Measurements from ENCODE around the gene LACRT.
A peak's percentile ranks its signal among the peaks of the same experiment; 100 is the strongest.
"Not testable (repeated sequence)": the region's sequence is repeated elsewhere in the genome, so short reads cannot be mapped to it uniquely, and the experiment has no call there.

The LACRT gene

DNA sequence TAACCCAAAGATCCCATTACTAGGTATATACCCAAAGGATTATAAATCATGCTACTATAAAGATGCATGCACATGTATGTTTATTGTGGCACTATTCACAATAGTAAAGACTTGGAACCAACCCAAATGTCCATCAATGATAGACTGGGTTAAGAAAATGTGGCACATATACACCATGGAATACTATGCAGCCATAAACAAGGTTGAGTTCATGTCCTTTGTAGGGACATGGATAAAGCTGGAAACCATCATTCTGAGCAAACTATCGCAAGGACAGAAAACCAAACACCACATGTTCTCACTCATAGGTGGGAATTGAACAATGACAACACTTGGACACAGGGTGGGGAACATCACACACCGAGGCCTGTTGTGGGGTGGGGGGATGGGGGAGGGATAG, 4.4 kb upstream of the LACRT start:
- not testable (repeated sequence) for DNase-seq (ENCODE audit: low spot score)

DNA sequence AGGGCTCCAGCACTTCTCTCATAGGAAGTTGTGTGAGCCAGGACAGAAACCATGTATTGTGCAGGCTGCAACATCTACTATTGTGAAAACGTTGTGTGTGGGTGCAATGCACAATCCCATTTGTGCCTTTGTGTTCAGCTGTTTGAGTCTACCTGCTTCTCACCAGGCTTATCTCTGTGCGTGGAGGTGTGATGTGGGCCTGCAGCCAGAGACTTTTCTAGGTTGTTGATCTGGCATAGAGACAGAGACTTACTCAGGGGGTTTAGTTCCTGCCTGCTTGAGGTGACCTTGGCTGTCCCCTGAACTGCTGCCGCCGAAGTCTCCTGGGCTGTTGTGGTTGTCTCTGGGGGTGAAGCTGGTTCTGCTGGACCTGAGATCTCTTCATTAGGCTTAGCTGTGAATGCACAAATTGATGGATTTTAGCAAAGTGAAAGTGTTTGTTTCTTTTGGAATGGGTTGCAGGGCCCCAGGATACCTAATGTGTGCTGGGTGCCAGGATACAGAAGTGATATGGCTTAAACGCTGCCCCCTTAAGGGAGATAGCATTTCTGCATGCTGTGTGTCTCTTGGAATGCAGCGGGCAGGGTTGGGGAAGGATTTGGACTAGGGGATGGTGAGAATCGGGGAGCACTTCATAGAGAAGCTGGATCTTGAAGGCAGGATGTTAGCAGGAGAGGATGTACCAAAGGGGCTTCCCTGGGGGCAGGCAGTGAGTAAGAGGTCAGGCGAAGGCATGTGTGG, 2.5 kb downstream of the LACRT start:
- no peak for DNase-seq (ENCODE audit: low spot score)

DNA sequence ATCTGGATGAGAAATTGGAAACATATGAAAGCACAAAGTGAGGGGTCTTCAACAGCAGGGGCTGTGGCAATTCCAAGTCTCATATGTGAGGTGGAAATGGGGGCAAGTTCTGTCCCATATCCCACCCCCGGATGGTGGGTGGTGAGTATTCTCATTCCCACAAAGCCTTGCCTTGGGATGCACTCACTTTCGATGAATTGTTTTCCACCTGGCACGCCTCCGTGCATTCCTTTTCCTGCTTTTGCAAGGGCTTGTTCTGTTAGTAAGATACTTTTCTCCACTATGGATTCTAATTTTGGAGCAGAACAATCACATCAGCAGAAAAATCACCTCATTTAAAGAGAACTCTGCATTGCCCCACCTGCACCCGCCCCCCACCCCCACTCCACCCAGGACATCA, 3.1 kb downstream of the LACRT start:
- DNase-seq (ENCODE audit: low spot score) = no peak

- no peak for DNase-seq (ENCODE audit: low spot score)
Observed at GRCh38 chr12:54629925-54630324, 4.8 kb downstream of the LACRT start.

- no peak for DNase-seq (ENCODE audit: low spot score)
Observed at GRCh38 chr12:54628186-54628846, 6.4 kb downstream of the LACRT start.

GRCh38 chr12:54627304-54627703, 7.4 kb downstream of the LACRT start:
- no peak for DNase-seq (ENCODE audit: low spot score)

DNA sequence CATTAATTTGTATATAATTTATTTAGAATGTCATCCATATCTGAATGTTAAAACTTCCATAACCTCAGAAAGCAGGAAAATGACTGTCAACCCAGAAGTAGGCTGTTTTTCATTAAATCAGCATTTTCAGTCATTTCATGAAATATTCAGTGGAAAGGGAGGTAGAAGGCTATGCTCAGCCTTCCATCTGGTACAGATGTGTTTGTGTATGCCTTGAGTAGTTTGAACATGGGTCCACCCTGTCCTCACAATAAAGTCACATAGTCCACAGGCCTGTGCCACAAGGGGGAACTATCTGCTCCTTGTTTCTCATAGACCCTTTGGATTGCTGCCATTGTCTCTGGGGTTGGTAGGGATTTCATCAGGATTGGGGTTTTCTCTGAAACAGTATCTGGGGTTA, 9.1 kb downstream of the LACRT start:
- DNase-seq (ENCODE audit: low spot score) = no peak

GRCh38 chr12:54624315-54625279, 10.1 kb downstream of the LACRT start:
- DNase-seq (ENCODE audit: low spot score) = no peak

DNA sequence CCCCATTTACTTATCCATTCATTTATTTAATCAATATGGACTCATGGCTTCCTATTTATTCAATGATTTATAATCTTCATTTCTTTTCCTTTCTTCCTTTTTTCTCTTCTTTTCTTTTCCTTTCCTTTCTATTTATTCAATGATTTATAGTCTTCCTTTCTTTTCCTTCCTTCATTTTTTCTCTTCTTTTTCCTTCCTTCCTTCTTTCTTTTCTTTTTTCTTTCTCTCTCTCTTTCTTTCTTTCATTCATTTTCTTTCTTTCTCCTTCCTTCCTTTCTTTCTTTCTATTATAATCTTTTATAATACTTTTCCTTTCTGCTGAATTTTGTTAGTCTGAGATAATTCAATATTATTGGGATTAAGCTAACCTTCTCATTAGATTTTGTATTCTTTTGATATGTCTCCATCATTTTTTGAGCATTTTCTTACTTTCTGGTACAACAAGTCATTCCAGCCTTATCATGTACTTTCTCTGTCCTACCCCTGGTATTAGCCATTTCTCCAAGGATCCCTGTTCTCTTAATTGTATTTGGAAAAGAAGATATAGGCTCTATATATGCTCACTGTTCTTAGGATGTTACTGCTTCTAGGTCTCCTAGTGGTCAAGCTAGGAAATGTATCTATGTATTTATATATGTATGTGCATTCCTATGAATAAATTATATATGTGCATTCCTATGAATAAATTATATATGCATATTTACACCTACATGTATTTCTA, 12.1 kb downstream of the LACRT start:
- no peak for DNase-seq (ENCODE audit: low spot score)

GRCh38 chr12:54616933-54617680, 17.6 kb downstream of the LACRT start:
- DNase-seq (ENCODE audit: low spot score) = no peak

DNA sequence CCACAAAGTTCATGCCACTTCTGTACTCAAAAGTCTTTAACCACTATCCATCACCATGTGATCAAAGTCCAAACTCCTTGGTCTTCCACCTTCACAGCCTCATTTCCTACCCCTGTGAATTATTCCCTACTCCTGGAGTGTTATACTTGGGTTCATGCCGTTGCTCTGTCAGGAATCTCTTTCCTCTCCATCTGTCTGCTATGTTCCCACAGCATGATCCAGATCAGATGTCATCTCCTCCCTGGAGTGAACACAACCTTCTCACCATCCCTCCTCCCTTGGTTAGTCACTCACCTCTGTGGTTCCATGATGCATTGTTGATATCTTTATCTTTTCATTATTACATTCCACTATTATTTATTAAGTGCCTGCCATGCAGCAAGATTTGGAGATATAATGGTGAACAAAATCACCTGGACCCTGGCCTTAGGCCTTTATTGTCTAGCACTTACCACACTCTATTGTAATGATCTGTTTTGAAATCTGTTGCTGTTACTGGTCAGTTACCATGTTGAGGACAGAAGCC, 22.4 kb downstream of the LACRT start:
- no peak for DNase-seq (ENCODE audit: low spot score)

DNA sequence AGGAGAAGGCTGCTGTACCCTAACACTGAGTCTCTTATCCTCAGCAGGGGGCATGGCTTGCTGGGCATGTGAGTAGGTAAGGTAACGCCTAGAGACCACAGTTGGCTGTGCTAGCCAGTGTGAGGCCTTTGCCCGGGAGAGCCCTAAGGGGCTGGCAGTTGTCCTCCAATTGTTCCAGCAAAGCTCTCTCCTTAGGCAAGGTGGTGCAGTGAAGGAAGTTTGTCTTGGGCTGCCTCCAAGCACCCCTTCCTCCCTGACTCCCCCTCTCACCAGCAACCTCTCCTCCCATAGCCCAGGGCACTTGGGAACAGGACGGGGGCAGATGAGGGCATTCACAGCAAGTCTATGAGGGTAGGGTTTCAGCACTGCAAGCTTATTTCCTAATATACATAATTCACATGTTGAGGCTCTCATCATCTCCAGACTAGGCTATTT, 23.0 kb downstream of the LACRT start:
- DNase-seq (ENCODE audit: low spot score) = no peak

DNA sequence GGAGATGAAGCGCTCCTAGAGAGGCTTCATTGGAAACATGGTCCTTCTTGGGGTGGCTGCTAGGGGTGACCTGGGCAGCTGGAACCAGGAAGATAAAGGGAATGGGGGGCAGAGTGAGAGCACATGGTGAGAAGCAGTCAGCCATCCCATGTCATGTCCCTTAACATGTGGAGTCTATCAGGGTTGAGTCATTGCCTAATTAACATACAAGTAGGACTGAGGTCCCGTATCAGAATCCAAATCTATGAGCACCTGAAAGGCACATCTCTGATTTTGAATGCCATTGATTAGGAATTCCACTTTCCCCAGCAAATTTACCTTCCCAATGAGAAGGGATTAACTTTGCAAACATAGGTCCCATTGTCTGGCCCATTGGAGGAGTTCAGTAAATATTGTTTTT, 25.9 kb downstream of the LACRT start:
- no peak for DNase-seq (ENCODE audit: low spot score)

- DNase-seq (ENCODE audit: low spot score) = no peak
Observed at GRCh38 chr12:54608156-54608555, 26.5 kb downstream of the LACRT start.

GRCh38 chr12:54606556-54606955, 28.1 kb downstream of the LACRT start:
- no peak for DNase-seq (ENCODE audit: low spot score)

DNA sequence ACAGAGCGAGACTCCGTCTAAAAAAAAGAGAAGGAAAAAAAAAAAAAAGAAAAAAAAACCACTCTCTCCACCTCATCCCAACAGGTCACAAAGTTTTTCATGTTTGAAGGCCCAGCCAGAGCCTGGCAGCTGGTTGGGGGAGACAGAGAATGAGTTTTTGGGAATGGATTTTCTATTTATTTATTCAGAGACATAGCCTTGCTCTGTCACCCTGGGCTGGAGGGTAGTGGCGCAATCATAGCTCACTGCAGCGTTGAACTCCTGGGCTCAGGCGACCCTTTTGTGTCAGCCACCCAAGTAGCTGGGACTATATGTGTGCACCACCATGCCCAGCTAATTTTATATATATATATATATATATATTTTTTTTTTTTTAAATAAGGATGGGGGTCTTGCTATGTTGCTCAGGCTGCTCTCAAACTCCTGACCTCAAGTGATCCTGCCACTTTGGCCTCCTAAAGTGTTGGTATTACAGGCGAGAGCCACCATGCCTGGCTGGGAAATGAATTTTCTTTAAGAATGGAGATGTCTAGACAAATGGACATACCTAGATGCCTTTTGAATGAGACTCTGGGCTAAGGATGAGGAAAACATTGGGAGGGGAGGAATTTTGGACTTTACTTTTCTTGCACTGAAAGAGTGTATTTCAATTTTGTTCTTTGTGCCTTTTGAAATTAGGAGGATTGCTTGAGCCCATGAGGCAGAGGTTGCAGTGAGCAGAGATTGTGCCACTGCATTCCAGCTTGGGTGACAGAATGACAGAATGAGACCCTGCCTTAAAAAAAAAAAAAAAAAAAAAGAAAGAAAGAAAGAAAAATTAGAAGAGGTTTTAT, 29.3 kb downstream of the LACRT start:
- DNase-seq (ENCODE audit: low spot score) = no peak

GRCh38 chr12:54604436-54604835, 30.3 kb downstream of the LACRT start:
- DNase-seq (ENCODE audit: low spot score) = no peak

GRCh38 chr12:54603872-54604271, 30.8 kb downstream of the LACRT start:
- no peak for DNase-seq (ENCODE audit: low spot score)

- DNase-seq (ENCODE audit: low spot score) = peak; percentile 71
Observed at GRCh38 chr12:54603173-54603814, 31.4 kb downstream of the LACRT start.

DNA sequence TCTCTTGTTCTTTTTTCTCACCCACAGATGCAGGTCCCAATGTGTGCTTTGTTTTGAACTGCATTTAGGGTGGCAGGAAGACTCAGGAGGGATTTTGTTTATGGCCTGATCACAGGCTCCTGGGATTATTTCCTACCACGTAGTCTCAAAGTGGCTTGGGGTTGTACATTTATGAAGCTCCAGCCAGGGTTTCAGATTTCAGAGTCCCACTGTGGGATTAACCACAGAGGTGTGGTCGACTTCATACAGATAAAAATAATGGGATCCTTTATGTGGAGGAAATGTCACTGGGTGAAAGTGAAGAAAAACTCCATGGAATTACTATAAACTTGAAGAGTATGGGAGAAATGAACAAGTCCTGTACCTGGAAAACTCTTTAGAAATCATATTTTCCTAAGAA, 32.0 kb downstream of the LACRT start:
- DNase-seq (ENCODE audit: low spot score) = no peak

All from hepatic stellate cell (primary cell).